ENCODE results near the gene STARD5.

DNA sequence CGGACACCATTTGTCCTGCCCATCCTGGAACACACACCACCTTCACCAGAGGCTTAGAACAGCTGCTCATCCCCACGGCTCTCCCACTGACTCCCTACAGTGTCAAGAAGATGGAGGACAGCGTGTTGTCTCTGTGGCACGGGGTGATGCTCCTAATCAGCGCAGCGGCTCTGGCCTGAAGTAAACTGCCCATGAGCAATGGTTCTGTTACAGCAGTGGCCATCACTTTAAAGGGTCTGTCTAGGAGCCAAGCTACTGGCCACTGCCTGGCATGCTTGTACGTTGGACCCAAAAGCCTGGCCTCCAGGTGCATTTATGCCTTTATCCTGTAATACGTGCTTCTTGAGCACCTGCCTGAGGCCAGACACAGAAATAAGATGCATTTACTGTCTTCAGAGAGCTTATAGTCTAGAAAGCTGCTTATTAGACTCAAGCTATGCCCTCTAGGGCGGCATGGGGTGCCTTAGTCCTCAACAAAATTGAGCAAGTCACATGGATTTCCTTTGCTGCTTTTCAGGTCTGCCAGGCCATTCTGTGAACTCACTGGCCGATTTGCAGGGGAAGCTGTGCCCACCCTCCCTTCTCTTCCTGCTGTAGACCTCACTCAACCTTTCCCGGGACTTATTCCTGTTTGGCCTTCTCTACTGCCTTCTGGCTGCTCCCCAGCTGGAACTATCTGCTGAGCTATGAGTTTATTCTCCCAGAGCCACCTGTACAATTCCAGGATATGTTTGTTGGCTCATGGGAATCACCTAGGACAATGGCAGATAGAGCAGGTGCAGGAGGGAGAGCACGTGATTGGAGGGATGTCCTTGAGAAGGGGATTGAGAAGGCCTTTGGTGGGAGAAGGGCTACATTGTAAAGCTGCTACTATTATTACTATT lies 51.9 kb downstream of the STARD5 start:
- TF ChIP-seq, protein P1, sequence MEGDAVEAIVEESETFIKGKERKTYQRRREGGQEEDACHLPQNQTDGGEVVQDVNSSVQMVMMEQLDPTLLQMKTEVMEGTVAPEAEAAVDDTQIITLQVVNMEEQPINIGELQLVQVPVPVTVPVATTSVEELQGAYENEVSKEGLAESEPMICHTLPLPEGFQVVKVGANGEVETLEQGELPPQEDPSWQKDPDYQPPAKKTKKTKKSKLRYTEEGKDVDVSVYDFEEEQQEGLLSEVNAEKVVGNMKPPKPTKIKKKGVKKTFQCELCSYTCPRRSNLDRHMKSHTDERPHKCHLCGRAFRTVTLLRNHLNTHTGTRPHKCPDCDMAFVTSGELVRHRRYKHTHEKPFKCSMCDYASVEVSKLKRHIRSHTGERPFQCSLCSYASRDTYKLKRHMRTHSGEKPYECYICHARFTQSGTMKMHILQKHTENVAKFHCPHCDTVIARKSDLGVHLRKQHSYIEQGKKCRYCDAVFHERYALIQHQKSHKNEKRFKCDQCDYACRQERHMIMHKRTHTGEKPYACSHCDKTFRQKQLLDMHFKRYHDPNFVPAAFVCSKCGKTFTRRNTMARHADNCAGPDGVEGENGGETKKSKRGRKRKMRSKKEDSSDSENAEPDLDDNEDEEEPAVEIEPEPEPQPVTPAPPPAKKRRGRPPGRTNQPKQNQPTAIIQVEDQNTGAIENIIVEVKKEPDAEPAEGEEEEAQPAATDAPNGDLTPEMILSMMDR (IDR thresholded peaks at IDR 0.05) = no peak
- TF ChIP-seq POLR2A (IDR thresholded peaks at IDR 0.05) = no peak
